Left lung (tissue), 10 donors: ENCODE results near the gene EXOC7. TPM values are rescaled to one million over a fixed set of nuclear protein-coding genes. Genes with fewer than 3 reads are reported as not detected.

Source experiments
- ATAC-seq: fragments of 200-7000 bp; cut with Tn5 transposase; one replicate; pipeline ENCODE4 v1.9.1; 2020; ENCODE audit warnings: moderate library complexity
- DNase-seq, 4 donors: peaks; one replicate each; pipeline ENCODE4 v3.0.0-alpha.2; 2013 to 2020
- H3K27ac ChIP-seq, 2 donors: fragments of 200-600 bp; sonication (generic) in 1 of 2; one replicate each; pipeline versions ENCODE4 v1.5.0 to v1.8.0; 2020 to 2021
- H3K27me3 ChIP-seq, 2 donors: fragments of 200-600 bp; sonication (generic) in 1 of 2; one replicate each; pipeline versions ENCODE4 v1.5.0 to v1.8.0; 2020 to 2021
- H3K36me3 ChIP-seq, 2 donors: fragments of 200-600 bp; sonication (generic) in 1 of 2; one replicate each; pipeline versions ENCODE4 v1.5.0 to v1.8.0; 2020 to 2021
- H3K4me1 ChIP-seq, 2 donors: fragments of 200-600 bp; one replicate each; pipeline ENCODE4 v1.8.0; 2021
- H3K4me3 ChIP-seq, 2 donors: fragments of 200-600 bp; sonication (generic) in 1 of 2; one replicate each; pipeline versions ENCODE4 v1.5.0 to v1.8.0; 2020 to 2021; ENCODE audit warnings: mild to moderate bottlenecking in 1 of 2
- H3K9me3 ChIP-seq, 2 donors: fragments of 200-600 bp; sonication (generic) in 1 of 2; one replicate each; pipeline versions ENCODE4 v1.5.0 to v1.8.0; 2020 to 2021
- CTCF ChIP-seq, 2 donors: fragments of 200-600 bp; sonication (generic) in 1 of 2; IDR thresholded peaks; one replicate each; pipeline versions ENCODE4 v1.5.0 to v1.8.0; 2021; ENCODE audit warnings: antibody characterized with exemption in 2 of 2
- intact Hi-C, 2 donors: fragments of 100-400 bp; cut with DNase I; formaldehyde crosslinking; loops; one replicate each; pipeline versions ENCODE4 v1.11.2 to v1.14.2; 2022
- microRNA-seq, 2 donors: library from miRNA; unstranded; fragments of <30 nt; microRNA quantifications; one replicate each; pipeline ENCODE4, GENCODE V29; 2019
- polyA plus RNA-seq, 6 donors: library from polyadenylated mRNA; unstranded; fragments of 120-200 nt; gene quantifications; one replicate each; pipeline ENCODE4 v1.2.1, GENCODE V29; 2013; ENCODE audit not compliant: insufficient read length in 6 of 6
- total RNA-seq, 2 donors: library from RNA; stranded (reverse); fragmentation: NEBNext Ultra II Directional; extraction: Animal tissue kit (Norgen Biotek cat#: 25700); gene quantifications; one replicate each; pipeline ENCODE4 v1.2.1, GENCODE V29; 2021
- donor health status: DM: no; HTN: yes; CAD: no.
- donor health status: DM: no; HTN: no; CAD: no.

The EXOC7 gene
- total and polyA plus RNA-seq, 8 donors = 114 to 178 (median 162) TPM

GRCh38 chr17:76032073-76032779 is 71.4 kb downstream of the EXOC7 start:
- H3K27me3 ChIP-seq = peaks cover 0 to 6% of the 10 kb centered on the region in 2 donors
- DNase-seq (no peak), ATAC-seq (no peak)
- peaks cover 0 to 7% of the 10 kb centered on the region in 2 donors for H3K4me1 ChIP-seq
- H3K4me3 ChIP-seq = no peak overlapping the region
- peaks cover 0 to 3% of the 10 kb centered on the region in 2 donors for H3K36me3 ChIP-seq
- H3K27ac ChIP-seq = no peak overlapping the region
- intact Hi-C loops = no loop called here
- no peak for TF ChIP-seq CTCF (IDR thresholded peaks at IDR 0.05)
- no peaks in the 10 kb centered on the region for H3K9me3 ChIP-seq

Small RNAs within 50 kb of the gene (microRNA-seq; reads per million reads assigned to microRNA genes)
- 0 to 1.9 reads per million in 2 donors for gene MIR6868

Other genes starting within 250 kb of the EXOC7 start
- 100 to 1,000 TPM; 119 to 132 TPM for gene WBP2, start 248.5 kb downstream of the EXOC7 start, total RNA-seq
- 10 to 100 TPM; 64.1 to 78.0 (median 73.6) TPM for gene WBP2, start 248.5 kb downstream of the EXOC7 start, polyA plus RNA-seq
- gene TRIM47, start 225.2 kb downstream of the EXOC7 start, total RNA-seq = 10 to 100 TPM; 43.0 to 63.8 TPM
- 10 to 100 TPM; 13.4 to 26.9 (median 20.3) TPM for gene TRIM47, start 225.2 kb downstream of the EXOC7 start, polyA plus RNA-seq
- gene TRIM65, start 206.8 kb downstream of the EXOC7 start, total RNA-seq = 10 to 100 TPM; 26.3 to 35.1 TPM
- gene TRIM65, start 206.8 kb downstream of the EXOC7 start, polyA plus RNA-seq = 10 to 100 TPM; 15.8 to 30.9 (median 19.1) TPM
- 10 to 100 TPM; 80.5 to 81.8 TPM for gene MRPL38, start 198.9 kb downstream of the EXOC7 start, total RNA-seq
- gene MRPL38, start 198.9 kb downstream of the EXOC7 start, polyA plus RNA-seq = 10 to 100 TPM; 61.1 to 86.4 (median 71.7) TPM
- 10 to 100 TPM; 12.1 to 13.1 TPM for gene FBF1, start 162.7 kb downstream of the EXOC7 start, total RNA-seq
- 10 to 100 TPM in 1 of 6 donors, 1 to 10 TPM in 5; 7.3 to 11.4 (median 8.7) TPM for gene FBF1, start 162.7 kb downstream of the EXOC7 start, polyA plus RNA-seq
- gene ACOX1, start 124.6 kb downstream of the EXOC7 start, total RNA-seq = 10 to 100 TPM; 81.0 TPM
- 10 to 100 TPM; 25.6 to 34.5 (median 29.4) TPM for gene ACOX1, start 124.6 kb downstream of the EXOC7 start, polyA plus RNA-seq
- 10 to 100 TPM; 19.3 to 20.7 TPM for gene TEN1, start 124.5 kb downstream of the EXOC7 start, total RNA-seq
- gene TEN1, start 124.5 kb downstream of the EXOC7 start, polyA plus RNA-seq = 10 to 100 TPM; 24.5 to 32.2 (median 29.7) TPM
- gene CDK3, start 102.9 kb downstream of the EXOC7 start, total RNA-seq = 1 to 10 TPM; 5.4 to 6.1 TPM
- gene CDK3, start 102.9 kb downstream of the EXOC7 start, polyA plus RNA-seq = 10 to 100 TPM; 14.1 to 23.3 (median 21.0) TPM
- 10 to 100 TPM; 29.1 to 44.8 TPM for gene EVPL, start 76.5 kb downstream of the EXOC7 start, total RNA-seq
- 10 to 100 TPM; 23.3 to 53.1 (median 43.9) TPM for gene EVPL, start 76.5 kb downstream of the EXOC7 start, polyA plus RNA-seq
- 10 to 100 TPM; 61.0 to 72.3 TPM for gene SRP68, start 31.3 kb downstream of the EXOC7 start, total RNA-seq
- 100 to 1,000 TPM in 2 of 6 donors, 10 to 100 TPM in 4; 95.0 to 104 (median 98.6) TPM for gene SRP68, start 31.3 kb downstream of the EXOC7 start, polyA plus RNA-seq
- gene GALR2, start 29.0 kb downstream of the EXOC7 start, total RNA-seq = under 1 TPM in 1 of 2 donors, not detected in 1; 0.23 TPM
- under 1 TPM in 2 of 6 donors, not detected in 4; 0.12 to 0.21 TPM for gene GALR2, start 29.0 kb downstream of the EXOC7 start, polyA plus RNA-seq
- gene ZACN, start 24.6 kb downstream of the EXOC7 start, total RNA-seq = under 1 TPM in 1 of 2 donors, not detected in 1; 0.12 TPM
- 10 to 100 TPM; 16.4 to 27.5 (median 18.0) TPM for gene ZACN, start 24.6 kb downstream of the EXOC7 start, polyA plus RNA-seq
- gene FOXJ1, start 37.5 kb upstream of the EXOC7 start, total RNA-seq = 10 to 100 TPM in 1 of 2 donors, 1 to 10 TPM in 1; 7.7 to 15.9 TPM
- gene FOXJ1, start 37.5 kb upstream of the EXOC7 start, polyA plus RNA-seq = 10 to 100 TPM; 13.9 to 30.4 (median 20.9) TPM
- 1 to 10 TPM in 1 of 2 donors, under 1 TPM in 1; 0.79 to 1.4 TPM for gene RNF157, start 136.7 kb upstream of the EXOC7 start, total RNA-seq
- 10 to 100 TPM in 1 of 6 donors, 1 to 10 TPM in 5; 7.0 to 11.1 (median 8.7) TPM for gene RNF157, start 136.7 kb upstream of the EXOC7 start, polyA plus RNA-seq
- 10 to 100 TPM; 45.7 to 52.7 TPM for gene UBALD2, start 161.6 kb upstream of the EXOC7 start, total RNA-seq
- 10 to 100 TPM; 16.7 to 36.1 (median 28.1) TPM for gene UBALD2, start 161.6 kb upstream of the EXOC7 start, polyA plus RNA-seq
- 1 to 10 TPM; 2.8 to 3.3 TPM for gene QRICH2, start 204.5 kb upstream of the EXOC7 start, total RNA-seq
- 10 to 100 TPM in 1 of 6 donors, 1 to 10 TPM in 5; 6.2 to 10.6 (median 8.0) TPM for gene QRICH2, start 204.5 kb upstream of the EXOC7 start, polyA plus RNA-seq